ENCODE measurements around the gene HNRNPAB.

HNRNPAB gene

GRCh38 chr5:178259623-178260536 lies 55.5 kb downstream of the HNRNPAB start:
- no peak for DNase-seq (ENCODE audit: low read depth, low spot score)

More at GRCh38 chr5:178259623-178260536, 55.5 kb downstream of the HNRNPAB start:
- no peak overlapping the region for H3K4me3 ChIP-seq (ENCODE audit: low read length)

Measured in Jurkat, Clone E6-1 (cell line).